Mesothelial cell of epicardium (in vitro differentiated cells): ENCODE data around the gene LRRK1. TPM values are rescaled to one million over a fixed set of nuclear protein-coding genes. Genes with fewer than 3 reads are reported as not detected.
A peak's percentile ranks its signal among the peaks of the same experiment; 100 is the strongest.

ENCODE experiments used
- DNase-seq, 2 experiments: peaks; one replicate each; pipeline ENCODE4 v3.0.0; 2021; ENCODE audit warnings: low spot score in 2 of 2; ENCODE audit not compliant: unreplicated experiment in 2 of 2
- H3K27ac Mint-ChIP-seq: 2 replicates; pipeline ENCODE4 v1.8.0; 2021; ENCODE audit warnings: mixed read lengths
- H3K27me3 Mint-ChIP-seq: 2 replicates; pipeline ENCODE4 v1.8.0; 2021; ENCODE audit warnings: low read depth, mixed read lengths
- H3K36me3 Mint-ChIP-seq: 2 replicates; pipeline ENCODE4 v1.8.0; 2021; ENCODE audit warnings: mixed read lengths
- H3K4me1 Mint-ChIP-seq: 2 replicates; pipeline ENCODE4 v1.8.0; 2021; ENCODE audit warnings: mixed read lengths
- H3K4me3 Mint-ChIP-seq: 2 replicates; pipeline ENCODE4 v1.8.0; 2021; ENCODE audit warnings: mild to moderate bottlenecking, moderate library complexity, mixed read lengths
- H3K9me3 Mint-ChIP-seq: 2 replicates; pipeline ENCODE4 v1.8.0; 2021; ENCODE audit warnings: mixed read lengths
- total RNA-seq: library from RNA; stranded (reverse); gene quantifications from 3 replicates; pipeline ENCODE4 v1.2.1, GENCODE V29; 2021
- TF ChIP-seq, protein P1 (sequence below): fragments of 200-600 bp; sonication (generic); IDR thresholded peaks from one replicate; pipeline ENCODE4 v1.5.0; 2021; ENCODE audit warnings: antibody characterized with exemption; ENCODE audit not compliant: unreplicated experiment

Gene LRRK1
- total RNA-seq, 1 donor from 2014 or later, result 2.3 TPM

DNA sequence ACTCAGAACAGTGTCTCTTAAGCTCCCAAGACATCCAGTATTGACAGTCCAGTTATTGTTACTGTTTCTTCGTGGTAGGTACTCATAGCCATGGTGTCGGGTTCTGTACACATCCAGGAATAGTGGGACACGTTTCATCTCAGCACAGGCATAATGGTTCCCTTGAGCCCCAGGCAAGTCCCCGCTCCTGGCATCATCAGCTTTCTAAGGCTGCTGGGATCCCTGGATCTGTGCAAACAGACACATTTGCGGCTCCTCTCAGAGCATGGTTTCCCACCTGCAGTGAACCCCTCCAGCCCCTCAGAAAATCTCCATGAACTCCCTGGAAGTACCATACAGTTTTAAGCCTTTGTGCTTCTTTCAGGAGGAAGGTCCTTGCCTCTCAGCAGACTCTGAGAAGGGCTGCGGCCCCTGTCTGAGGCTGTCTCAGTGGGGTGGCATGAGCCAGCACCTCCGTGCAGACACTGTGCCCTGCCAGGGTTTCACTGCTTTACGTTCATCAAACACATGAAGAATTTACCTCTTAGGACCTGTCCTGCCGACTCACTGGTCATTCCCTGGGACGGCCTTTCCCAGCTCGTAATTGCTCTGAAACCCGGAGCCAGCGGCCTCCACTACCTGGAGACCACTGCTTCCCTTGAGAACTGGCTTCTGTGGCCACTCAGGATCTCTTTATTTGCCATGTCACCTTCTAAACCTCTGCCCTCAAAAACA is 124.9 kb downstream of the LRRK1 start:
- no peaks in the 10 kb centered on the region for H3K27me3 Mint-ChIP-seq
- no peak overlapping the region for H3K4me3 Mint-ChIP-seq
- no peaks in the 10 kb centered on the region for H3K36me3 Mint-ChIP-seq
- H3K4me1 Mint-ChIP-seq, result peaks cover 15% of the 10 kb centered on the region
- DNase-seq, result peak; percentile 4 to 20
- no peak overlapping the region for H3K27ac Mint-ChIP-seq
- TF ChIP-seq, protein P1, sequence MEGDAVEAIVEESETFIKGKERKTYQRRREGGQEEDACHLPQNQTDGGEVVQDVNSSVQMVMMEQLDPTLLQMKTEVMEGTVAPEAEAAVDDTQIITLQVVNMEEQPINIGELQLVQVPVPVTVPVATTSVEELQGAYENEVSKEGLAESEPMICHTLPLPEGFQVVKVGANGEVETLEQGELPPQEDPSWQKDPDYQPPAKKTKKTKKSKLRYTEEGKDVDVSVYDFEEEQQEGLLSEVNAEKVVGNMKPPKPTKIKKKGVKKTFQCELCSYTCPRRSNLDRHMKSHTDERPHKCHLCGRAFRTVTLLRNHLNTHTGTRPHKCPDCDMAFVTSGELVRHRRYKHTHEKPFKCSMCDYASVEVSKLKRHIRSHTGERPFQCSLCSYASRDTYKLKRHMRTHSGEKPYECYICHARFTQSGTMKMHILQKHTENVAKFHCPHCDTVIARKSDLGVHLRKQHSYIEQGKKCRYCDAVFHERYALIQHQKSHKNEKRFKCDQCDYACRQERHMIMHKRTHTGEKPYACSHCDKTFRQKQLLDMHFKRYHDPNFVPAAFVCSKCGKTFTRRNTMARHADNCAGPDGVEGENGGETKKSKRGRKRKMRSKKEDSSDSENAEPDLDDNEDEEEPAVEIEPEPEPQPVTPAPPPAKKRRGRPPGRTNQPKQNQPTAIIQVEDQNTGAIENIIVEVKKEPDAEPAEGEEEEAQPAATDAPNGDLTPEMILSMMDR, result no peak
- peaks cover 28% of the 10 kb centered on the region for H3K9me3 Mint-ChIP-seq

DNA sequence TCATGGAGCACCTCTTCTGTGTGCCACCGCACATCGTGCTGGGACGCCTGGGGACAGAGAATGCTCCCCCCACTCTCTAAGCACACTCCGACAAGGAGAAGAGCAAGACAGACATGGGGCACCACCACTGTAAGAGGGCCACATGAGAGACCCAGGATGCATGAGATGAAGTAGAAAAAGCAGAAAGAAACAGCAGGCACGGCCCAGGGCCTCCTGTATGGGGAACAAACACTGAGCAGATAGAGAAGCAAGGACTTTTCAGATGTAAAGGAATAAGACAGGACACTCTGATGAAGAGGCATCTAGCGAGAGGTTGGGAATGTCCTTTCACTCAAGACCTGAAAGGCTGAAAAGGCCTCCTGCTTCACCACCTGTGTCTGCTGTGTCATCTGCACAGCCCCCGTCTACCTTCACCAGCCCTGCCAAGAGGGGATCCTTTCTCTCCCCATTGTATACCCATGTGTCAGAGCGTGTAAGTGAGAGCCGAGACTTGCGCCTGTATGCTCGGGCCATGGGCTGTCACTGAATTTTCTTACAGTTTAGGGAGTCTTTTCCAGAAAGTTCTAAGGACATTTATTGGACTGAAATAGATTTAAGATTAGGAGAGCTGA is 125.6 kb downstream of the LRRK1 start:
- DNase-seq, result peak in 1 of 2 experiments; percentile 3
- no peak overlapping the region for H3K4me3 Mint-ChIP-seq
- H3K36me3 Mint-ChIP-seq, result no peaks in the 10 kb centered on the region
- peaks cover 15% of the 10 kb centered on the region for H3K4me1 Mint-ChIP-seq
- TF ChIP-seq, protein P1, result no peak
- peaks cover 21% of the 10 kb centered on the region for H3K9me3 Mint-ChIP-seq
- no peaks in the 10 kb centered on the region for H3K27me3 Mint-ChIP-seq
- H3K27ac Mint-ChIP-seq, result peak overlapping the region; percentile 2

GRCh38 chr15:101045236-101045646 is 126.1 kb downstream of the LRRK1 start:
- TF ChIP-seq, protein P1, result no peak
- no peak overlapping the region for H3K4me3 Mint-ChIP-seq
- H3K9me3 Mint-ChIP-seq, result peaks cover 16% of the 10 kb centered on the region
- H3K36me3 Mint-ChIP-seq, result no peaks in the 10 kb centered on the region
- no peaks in the 10 kb centered on the region for H3K27me3 Mint-ChIP-seq
- peaks cover 15% of the 10 kb centered on the region for H3K4me1 Mint-ChIP-seq
- DNase-seq, result peak; percentile 6 to 24
- H3K27ac Mint-ChIP-seq, result peak overlapping the region; percentile 2

DNA sequence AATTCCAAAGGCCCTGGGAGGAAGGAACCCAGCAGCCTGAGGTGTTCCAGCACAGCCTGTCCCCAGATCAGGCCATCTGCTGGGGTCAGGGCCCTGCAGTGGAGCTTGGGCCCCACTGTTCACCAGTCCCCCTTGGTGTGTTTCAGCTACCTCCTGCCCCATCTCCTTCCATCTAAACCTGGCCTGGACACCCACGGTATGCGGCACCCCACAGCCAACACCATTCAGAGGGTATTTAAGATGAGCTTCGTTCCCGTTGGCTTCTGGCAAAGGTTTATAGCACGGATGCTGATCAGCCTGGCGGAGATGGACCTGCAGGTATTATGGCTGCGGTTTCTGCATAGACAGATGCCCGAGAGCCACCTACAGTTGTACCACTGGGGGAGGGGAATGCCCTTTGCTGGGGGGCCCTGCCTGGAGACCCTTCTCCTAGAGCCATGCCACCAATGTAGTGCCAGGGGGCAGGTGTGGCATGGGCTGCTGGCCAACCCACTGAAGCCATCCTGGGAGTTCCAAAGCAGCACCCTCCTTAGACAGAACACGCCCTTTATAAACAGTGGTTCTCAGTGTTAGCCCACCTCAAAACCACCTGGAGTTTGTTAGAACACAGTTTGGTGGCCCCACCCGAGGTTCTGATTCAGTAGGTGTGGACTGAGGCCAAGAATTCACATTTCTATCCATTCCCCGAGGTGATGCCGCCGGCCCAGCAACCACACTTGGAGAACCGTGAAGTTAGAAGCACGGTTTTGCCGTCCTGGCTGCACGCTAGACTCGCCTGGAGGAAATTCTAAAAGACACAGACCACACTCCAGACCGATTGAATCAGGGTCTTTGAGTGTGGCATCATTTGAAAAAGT is 126.9 kb downstream of the LRRK1 start:
- no peak overlapping the region for H3K27ac Mint-ChIP-seq
- TF ChIP-seq, protein P1, result no peak
- peaks cover 8% of the 10 kb centered on the region for H3K9me3 Mint-ChIP-seq
- no peak overlapping the region for H3K4me3 Mint-ChIP-seq
- DNase-seq, result peak in 1 of 2 experiments; percentile 9
- H3K27me3 Mint-ChIP-seq, result no peaks in the 10 kb centered on the region
- H3K36me3 Mint-ChIP-seq, result no peaks in the 10 kb centered on the region
- peaks cover 15% of the 10 kb centered on the region for H3K4me1 Mint-ChIP-seq

DNA sequence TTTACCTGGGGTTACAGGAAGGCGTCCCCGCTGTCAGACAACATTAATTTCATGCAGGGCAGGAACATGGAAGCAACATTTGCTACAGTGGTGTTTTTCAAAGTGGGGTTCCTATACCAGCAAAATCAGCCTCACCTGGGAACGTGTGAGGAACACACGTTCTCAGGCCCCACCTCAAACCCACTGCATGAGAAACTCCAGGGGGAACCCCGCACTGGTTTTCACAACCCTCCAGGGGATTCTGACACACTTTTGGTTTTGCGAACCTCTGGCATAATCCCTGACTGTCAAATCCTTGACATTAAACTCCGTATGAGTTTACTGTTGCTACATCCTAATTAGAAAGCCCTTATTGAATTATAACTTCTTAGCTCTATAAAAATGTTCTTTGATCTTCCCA is 127.7 kb downstream of the LRRK1 start:
- peak in 1 of 2 experiments; percentile 8 for DNase-seq
- Mint-ChIP-seq H3K9me3 (peaks cover under 1% of the 10 kb centered on the region), H3K36me3 (no peaks in the 10 kb centered on the region), H3K4me3 (no peak overlapping the region), H3K4me1 (peaks cover 15% of the 10 kb centered on the region), H3K27ac (peak overlapping the region; percentile 54), H3K27me3 (no peaks in the 10 kb centered on the region)
- TF ChIP-seq, protein P1, result no peak
